Fibroblast of skin of right quadriceps (primary cell): ENCODE results near the gene RNF144B.
"Not testable (repeated sequence)": the region's sequence is repeated elsewhere in the genome, so short reads cannot be mapped to it uniquely, and the experiment has no call there.

ENCODE experiments used
- DNase-seq: peaks from one replicate; pipeline ENCODE4 v3.0.0-alpha.2; 2013

RNF144B gene

GRCh38 chr6:18380158-18380836, 6.9 kb upstream of the RNF144B start:
- peak; percentile 42 for DNase-seq

- DNase-seq, result no peak
Measured at GRCh38 chr6:18380851-18381250, 6.3 kb upstream of the RNF144B start.

- no peak for DNase-seq
Measured at GRCh38 chr6:18383441-18383840, 3.7 kb upstream of the RNF144B start.

DNA sequence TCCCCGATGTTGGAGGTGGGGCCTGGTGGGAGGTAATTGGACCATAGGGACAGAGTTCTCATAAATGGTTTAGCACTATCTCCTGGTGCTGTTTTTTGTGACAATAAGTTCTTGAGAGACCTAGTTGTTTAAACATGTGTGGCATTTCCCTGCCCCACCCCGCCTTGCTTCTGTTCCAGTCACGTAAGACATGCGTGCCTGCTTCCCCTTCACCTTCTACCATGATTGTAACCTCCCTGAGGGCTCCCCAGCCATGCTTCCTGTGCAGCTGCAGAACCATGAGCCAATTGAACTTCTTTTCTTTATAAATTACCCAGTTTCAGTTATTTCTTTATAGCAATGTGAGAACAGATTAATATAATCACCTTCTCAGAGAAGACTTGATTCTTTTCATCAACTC, 2.5 kb upstream of the RNF144B start:
- no peak for DNase-seq

GRCh38 chr6:18386298-18386976, 713 bp upstream of the RNF144B start:
- peak; percentile 72 for DNase-seq

DNA sequence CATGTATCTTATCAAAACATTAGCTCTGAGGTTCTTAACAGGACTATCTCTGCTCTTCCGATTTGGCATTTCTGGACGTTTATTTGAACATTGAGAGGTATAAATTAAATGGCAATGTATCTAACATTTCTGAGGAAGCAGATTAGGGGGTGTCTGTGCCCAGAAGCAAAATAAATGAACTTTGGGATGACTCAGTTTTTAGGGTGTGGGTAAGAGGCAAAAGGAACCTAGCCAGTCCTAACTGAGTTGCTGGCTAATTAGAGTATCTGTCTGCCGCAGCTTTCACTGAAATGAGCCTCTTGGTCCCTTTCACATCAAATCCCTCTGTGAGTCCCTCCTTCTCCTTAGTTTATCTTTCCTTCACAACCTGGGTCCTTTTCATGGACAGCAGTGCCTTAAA, 1.1 kb downstream of the RNF144B start:
- no peak for DNase-seq

DNA sequence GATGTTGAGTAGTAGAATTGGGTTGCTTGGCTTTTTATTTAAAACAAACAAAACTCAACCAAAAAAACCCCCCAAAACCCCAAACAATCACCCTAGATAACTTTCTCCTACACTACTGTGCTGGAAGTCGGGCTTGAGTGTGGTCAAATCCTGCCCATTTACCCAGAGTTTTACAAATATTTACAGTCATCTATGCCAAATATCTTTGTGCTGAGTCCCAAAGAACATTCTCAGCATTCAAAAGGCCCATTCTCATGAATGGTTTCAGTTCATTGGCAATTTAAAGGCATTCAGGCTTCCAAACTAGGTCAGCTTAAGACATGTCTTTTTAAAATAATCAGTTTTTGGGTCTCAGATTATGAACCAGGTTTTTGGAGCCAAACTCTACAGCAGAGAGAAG, 1.8 kb downstream of the RNF144B start:
- DNase-seq, result peak; percentile 75

GRCh38 chr6:18389479-18389878, 2.3 kb downstream of the RNF144B start:
- DNase-seq, result peak; percentile 17

DNA sequence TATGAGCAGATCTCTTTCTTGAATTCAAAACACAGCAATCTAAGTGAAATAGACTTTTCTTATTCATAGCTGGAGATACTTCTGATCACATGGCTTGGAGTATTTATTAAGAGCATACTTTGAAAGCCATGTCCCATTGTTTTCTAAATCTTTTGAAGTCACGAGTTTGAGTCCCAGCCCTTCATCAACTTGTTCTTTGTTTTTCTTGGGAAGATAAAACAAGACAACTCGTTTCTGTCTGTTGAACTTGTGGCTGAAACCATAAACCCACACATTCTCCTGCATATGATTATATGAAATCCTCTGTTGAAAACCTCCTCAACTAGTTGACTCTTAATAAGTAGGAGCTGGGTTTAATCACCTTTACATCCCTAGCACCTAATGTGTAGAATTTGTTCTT, 3.3 kb downstream of the RNF144B start:
- no peak for DNase-seq

- no peak for DNase-seq
Measured at GRCh38 chr6:18391023-18391422, 3.9 kb downstream of the RNF144B start.

- DNase-seq, result no peak
Measured at GRCh38 chr6:18392346-18392877, 5.3 kb downstream of the RNF144B start.

DNA sequence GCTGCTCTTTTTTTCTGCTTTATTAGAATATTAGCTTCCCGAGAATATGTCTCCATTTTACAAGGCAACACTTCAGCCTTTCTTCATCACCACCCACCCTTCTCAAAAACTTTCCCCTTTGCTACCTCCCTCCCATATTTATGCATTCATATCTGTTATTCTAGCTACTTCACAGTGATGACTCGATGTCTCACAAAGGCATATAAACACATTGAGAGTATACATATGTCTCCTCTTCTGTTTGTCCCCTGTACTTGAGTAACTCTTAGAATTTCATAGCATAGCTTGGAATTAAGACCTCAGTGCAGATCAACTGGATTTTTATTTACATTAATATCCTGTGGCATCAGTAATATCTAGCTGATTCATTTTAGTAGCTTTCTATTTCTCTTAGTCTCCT, 6.5 kb downstream of the RNF144B start:
- no peak for DNase-seq

- DNase-seq, result no peak
Measured at GRCh38 chr6:18395177-18395855, 8.2 kb downstream of the RNF144B start.

DNA sequence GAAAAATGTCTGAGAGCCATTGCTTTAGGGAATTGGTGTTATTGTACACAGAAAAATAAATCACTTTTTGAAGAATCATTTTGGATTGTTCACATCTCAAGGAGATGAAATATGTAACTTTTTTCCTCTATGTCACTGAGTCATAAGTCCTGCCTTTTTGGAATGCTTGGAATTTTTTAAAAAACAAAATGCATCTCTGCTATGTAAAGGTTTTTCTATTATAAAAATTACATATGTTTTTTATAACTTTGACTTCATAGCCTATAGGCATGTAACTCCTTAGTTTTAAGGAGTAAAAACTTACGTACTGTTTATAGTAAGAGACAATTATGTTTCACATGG, 8.7 kb downstream of the RNF144B start:
- peak; percentile 69 for DNase-seq

DNA sequence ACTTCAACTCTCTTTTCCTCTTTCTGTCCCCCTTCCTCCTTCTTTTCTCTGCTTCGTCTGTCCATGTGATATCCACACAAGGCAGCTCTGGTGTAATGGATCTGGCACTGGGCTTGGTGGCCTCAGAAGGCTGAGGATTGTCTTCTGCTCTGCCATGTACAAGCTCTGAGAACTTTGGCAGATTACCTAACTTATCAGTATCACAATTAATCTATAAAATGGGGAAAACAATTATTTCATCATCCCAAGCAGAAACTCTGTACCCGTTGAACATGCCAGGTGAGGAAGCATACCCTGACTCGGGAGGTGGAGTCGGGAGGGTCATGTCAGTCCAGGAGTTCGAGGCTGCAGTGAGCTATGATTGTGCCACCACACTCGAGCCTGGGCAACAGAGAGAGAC, 10.6 kb downstream of the RNF144B start:
- DNase-seq, result no peak

- DNase-seq, result not testable (repeated sequence)
Measured at GRCh38 chr6:18398225-18398624, 11.1 kb downstream of the RNF144B start.

DNA sequence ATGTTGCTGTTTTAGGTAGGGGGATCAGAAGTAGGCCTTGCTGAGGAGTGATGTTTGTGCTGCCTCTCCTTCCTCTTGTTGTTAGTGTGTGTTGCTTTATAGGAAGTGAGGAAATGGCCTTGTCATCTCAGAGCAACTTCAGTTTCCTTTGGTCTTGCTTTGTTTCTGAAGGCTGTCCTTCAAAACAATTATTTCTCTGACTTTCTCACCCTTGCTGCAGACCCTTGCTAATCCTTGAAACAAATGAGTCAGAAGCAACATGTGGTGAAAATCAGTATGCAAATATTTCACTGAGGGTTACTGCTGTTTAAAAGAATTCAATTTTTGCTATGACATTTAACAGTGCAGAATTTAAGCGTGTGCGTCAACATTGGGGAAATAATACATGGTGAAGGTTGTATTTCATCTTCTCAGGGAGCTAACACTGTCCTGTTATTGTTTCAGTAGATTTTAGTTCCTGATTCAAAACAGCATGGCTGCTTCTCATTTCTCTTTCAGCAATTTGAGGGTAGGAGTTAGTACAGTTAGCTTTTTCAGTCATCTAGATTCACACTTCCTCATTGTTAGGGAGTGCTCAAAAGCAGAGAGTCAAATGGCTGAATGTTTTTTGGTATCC, 13.8 kb downstream of the RNF144B start:
- peak; percentile 85 for DNase-seq

GRCh38 chr6:18404965-18405364, 17.8 kb downstream of the RNF144B start:
- DNase-seq, result not testable (repeated sequence)

DNA sequence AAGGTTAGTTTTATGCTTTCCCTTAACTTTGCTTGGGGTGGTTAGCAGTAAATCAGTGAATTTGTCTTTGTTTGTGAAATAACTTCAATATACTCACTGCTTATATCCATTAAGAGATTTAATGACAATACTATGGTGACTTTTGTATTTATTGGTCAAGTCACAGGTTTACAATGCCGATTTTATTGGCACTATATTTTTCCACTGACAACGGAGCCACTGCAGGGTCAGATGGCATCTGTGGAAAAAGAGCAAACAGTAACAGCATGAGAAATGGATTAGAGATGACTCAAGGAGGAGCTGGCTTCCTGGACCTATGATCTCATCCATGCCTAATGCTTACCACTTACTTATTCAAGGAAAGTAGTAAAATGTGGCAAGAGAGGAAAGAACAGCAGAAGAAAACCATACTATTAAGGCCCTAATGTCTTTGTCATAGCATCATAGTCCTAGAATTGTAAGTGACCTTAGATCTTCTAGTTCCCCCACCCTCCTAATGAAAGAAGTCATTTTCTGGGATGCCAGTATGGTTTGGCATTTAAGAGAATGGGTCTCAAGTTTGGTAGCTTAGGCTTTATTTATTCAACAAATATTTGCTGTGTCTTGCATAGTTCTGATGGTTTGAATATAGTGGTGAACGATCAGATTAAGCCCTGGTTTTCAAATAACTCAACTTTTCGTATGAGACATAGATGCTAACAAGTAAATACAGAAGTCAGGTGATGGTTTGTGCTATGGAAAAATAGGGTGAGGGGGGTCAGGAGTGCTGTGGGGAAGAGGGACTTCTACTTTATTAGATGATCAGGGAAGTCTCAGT, 18.5 kb downstream of the RNF144B start:
- peak; percentile 94 for DNase-seq

GRCh38 chr6:18406955-18407749, 20.0 kb downstream of the RNF144B start:
- DNase-seq, result peak; percentile 39

DNA sequence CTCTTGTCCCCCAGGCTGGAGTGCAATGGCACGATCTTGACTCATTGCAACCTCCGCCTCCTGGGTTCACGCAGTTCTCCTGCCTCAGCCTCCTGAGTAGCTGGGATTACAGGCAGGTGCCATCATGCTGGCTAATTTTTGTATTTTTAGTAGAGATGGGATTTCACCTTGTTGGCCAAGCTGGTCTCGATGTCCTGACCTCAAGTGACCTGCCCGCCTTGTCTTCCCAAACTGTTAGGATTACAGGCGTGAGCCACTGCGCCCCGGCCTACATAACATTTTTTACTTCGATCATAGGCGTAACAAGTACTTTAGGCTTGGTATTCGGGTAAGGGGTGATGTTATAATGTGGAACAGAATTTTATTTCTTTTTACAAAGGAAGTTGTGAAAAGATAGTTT, 22.5 kb downstream of the RNF144B start:
- DNase-seq, result not testable (repeated sequence)

DNA sequence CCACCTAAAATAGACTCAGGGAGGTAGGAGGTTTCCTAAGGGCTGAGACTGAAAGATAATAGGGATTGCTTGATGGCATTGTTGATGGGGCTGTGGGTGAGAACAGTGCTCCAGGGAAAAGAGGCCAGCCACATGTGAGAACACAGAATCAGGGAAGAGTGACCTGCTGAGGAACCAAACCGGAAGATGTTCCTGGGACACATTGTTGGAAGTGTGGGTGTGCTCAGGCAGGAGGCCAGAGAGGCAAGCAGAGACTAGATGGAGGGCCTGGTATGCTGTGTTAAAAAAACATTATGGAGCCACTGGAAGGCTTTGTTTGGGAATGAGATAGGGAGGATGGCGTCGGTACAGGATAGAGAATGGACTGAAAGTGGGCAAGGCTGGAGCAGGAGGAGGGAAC, 23.3 kb downstream of the RNF144B start:
- DNase-seq, result no peak
